Heart left ventricle (tissue), 16 donors: ENCODE measurements around the gene MISP. TPM values are rescaled to one million over a fixed set of nuclear protein-coding genes. Genes with fewer than 3 reads are reported as not detected.

ENCODE experiments used
- ATAC-seq, 4 donors: fragments of 200-7000 bp; cut with Tn5 transposase; one replicate each; pipeline ENCODE4 v1.9.1; 2020 to 2022; ENCODE audit warnings: moderate library complexity in 4 of 4, mild to moderate bottlenecking in 3 of 4, moderate number of reproducible peaks in 1 of 4
- DNase-seq, 5 donors: peaks; one replicate each; pipeline ENCODE4 v3.0.0-alpha.2; 2020
- H3K27ac ChIP-seq, 12 donors: fragments of 200-600 bp; sonication (generic) in 4 of 12; one replicate each; pipeline versions ENCODE4 v1.5.0 to v1.8.0; 2016 to 2022; ENCODE audit warnings: mild to moderate bottlenecking in 2 of 12
- H3K27me3 ChIP-seq, 9 donors: fragments of 200-600 bp; sonication (generic) in 2 of 9; one replicate each; pipeline versions ENCODE4 v1.5.1 to v1.8.0; 2016 to 2022; ENCODE audit warnings: mild to moderate bottlenecking in 3 of 9
- H3K36me3 ChIP-seq, 9 donors: fragments of 200-600 bp; sonication (generic) in 2 of 9; one replicate each; pipeline versions ENCODE4 v1.5.0 to v1.8.0; 2018 to 2022; ENCODE audit warnings: mild to moderate bottlenecking in 2 of 9
- H3K4me1 ChIP-seq, 12 donors: fragments of 200-600 bp; sonication (generic) in 4 of 12; one replicate each; pipeline versions ENCODE4 v1.5.0 to v1.8.0; 2016 to 2022; ENCODE audit warnings: mild to moderate bottlenecking in 3 of 12
- H3K4me3 ChIP-seq, 12 donors: fragments of 200-600 bp; sonication (generic) in 4 of 12; one replicate each; pipeline versions ENCODE4 v1.5.0 to v1.8.0; 2017 to 2022; ENCODE audit warnings: mild to moderate bottlenecking in 9 of 12, moderate library complexity in 4 of 12
- H3K9me3 ChIP-seq, 12 donors: fragments of 200-600 bp; sonication (generic) in 4 of 12; one replicate each; pipeline versions ENCODE4 v1.5.0 to v1.8.0; 2016 to 2022; ENCODE audit warnings: mild to moderate bottlenecking in 1 of 12
- CTCF ChIP-seq, 12 donors: fragments of 200-600 bp; sonication (generic) in 4 of 12; IDR thresholded peaks; one replicate each; pipeline versions ENCODE4 v1.5.0 to v1.8.0; 2018 to 2022; ENCODE audit warnings: antibody characterized with exemption in 12 of 12, mild to moderate bottlenecking in 5 of 12
- POLR2A ChIP-seq, 2 donors: fragments of 450-650 bp; IDR thresholded peaks; one replicate each; pipeline ENCODE4 v1.6.1; 2017; ENCODE audit warnings: antibody characterized with exemption in 2 of 2, mild to moderate bottlenecking in 2 of 2, moderate library complexity in 2 of 2
- WGBS, 4 donors: extraction: QIAGEN DNeasy Blood & Tissue Kit in 2 of 4; methylation state at CpG; one replicate each; pipeline versions ENCODE4 v1.1.5 to v1.1.7; 2013 to 2018; 5-methylcytosine and 5-hydroxymethylcytosine counted together
- intact Hi-C, 10 donors: fragments of 100-400 bp; cut with DNase I; formaldehyde crosslinking; loops; one replicate each; pipeline versions ENCODE4 v1.11.1 to v1.14.2; 2022
- polyA plus RNA-seq, 2 donors: library from polyadenylated mRNA; stranded (reverse); fragments of 200-250 nt; gene quantifications; one replicate each; pipeline ENCODE4 v1.2.3, GENCODE V29; 2013
- total RNA-seq, 9 donors: library from RNA; depleted of rRNA in 2 of 9; stranded (reverse); fragments of >200 nt in 2 of 9; fragmentation: NEBNext Ultra II Directional in 3 of 9; extraction: Animal tissue kit (Norgen Biotek cat#: 25700) in 3 of 9; gene quantifications; one replicate each; pipeline versions ENCODE4 v1.1.0 to v1.2.4, GENCODE V29; 2016 to 2023
- donor health status: ischemic (EF 13 %, LVEDD 7.1; RV severe dilation, severe dysfunction).
- donor health status: healthy with polysubstance abuse.
- donor health status: DM: no; HTN: yes; CAD: no.
- donor health status: DM: no; HTN: no; CAD: no.
- donor health status: ischemic (EF 25% LVEDD 6.9; RV normal size, moderate dysfunction).
- donor health status: ischemic (EF 25% LVEDD 5.7; RV mildly dilated, moderate dysfunction).
- donor health status: healthy.
- donor health status: DM: yes; HTN: yes; CAD: no.
- donor health status: ischemic (EF 35%, LVEDD 5.7; RV mildly dilated, moderate dysfunction).
- donor health status: nonischemic (EF 11% LVEDD 7.7; RV severe dilation, severe dysfunction).
- donor health status: DM: yes; HTN: yes; CAD: no.
- donor health status: PGD.
- donor health status: ischemic (EF 29% LVEDD 5.4; RV normal size, mild dysfunction).
- donor health status: nonischemic (EF 23%, LVEDD 6.1; RV moderate dilation, normal function).

MISP gene
- total and polyA plus RNA-seq, 11 donors, result 0.06 to 1.1 TPM; not detected in 9

GRCh38 chr19:755063-755462 is 4.2 kb downstream of the MISP start:
- TF ChIP-seq CTCF (IDR thresholded peaks at IDR 0.05), result no peak
- no peak for TF ChIP-seq POLR2A (IDR thresholded peaks at IDR 0.05)
- no peak for DNase-seq
- peaks cover 0 to 17% (median 0%) of the 10 kb centered on the region in 9 donors for H3K27me3 ChIP-seq
- no peak overlapping the region for H3K27ac ChIP-seq
- no peaks in the 10 kb centered on the region for H3K36me3 ChIP-seq
- no peak overlapping the region for H3K4me3 ChIP-seq
- H3K4me1 ChIP-seq, result no peaks in the 10 kb centered on the region
- ATAC-seq, result no peak
- 80 to 91% (median 83%) methylated on average over 11 to 15 of the region's 15 CpGs for WGBS, 4 donors
- intact Hi-C loops, result no loop called here
- peaks cover 0 to 15% (median 9%) of the 10 kb centered on the region in 12 donors for H3K9me3 ChIP-seq

- no peak overlapping the region for H3K27ac ChIP-seq
- intact Hi-C loops, result no loop called here
Measured at GRCh38 chr19:756236-756635, 5.3 kb downstream of the MISP start.

GRCh38 chr19:756821-757688 is 6.1 kb downstream of the MISP start:
- H3K9me3 ChIP-seq, result peaks cover 0 to 15% (median 9%) of the 10 kb centered on the region in 12 donors
- 83 to 89% (median 88%) methylated on average over 15 to 36 of the region's 36 CpGs for WGBS, 4 donors
- ATAC-seq (no peak), DNase-seq (no peak)
- H3K4me1 ChIP-seq, result no peaks in the 10 kb centered on the region
- no peak overlapping the region for H3K4me3 ChIP-seq
- TF ChIP-seq CTCF (IDR thresholded peaks at IDR 0.05), result no peak
- no peak for TF ChIP-seq POLR2A (IDR thresholded peaks at IDR 0.05)
- intact Hi-C loops, result no loop called here
- H3K27ac ChIP-seq, result no peak overlapping the region
- no peaks in the 10 kb centered on the region for H3K36me3 ChIP-seq
- H3K27me3 ChIP-seq, result peaks cover 0 to 1% (median 0%) of the 10 kb centered on the region in 9 donors

More at GRCh38 chr19:756236-756635, 5.3 kb downstream of the MISP start:
- H3K4me1 ChIP-seq, result no peaks in the 10 kb centered on the region
- no peaks in the 10 kb centered on the region for H3K36me3 ChIP-seq
- H3K9me3 ChIP-seq, result peaks cover 0 to 15% (median 9%) of the 10 kb centered on the region in 12 donors
- H3K27me3 ChIP-seq, result peaks cover 0 to 9% (median 0%) of the 10 kb centered on the region in 9 donors
- TF ChIP-seq CTCF (IDR thresholded peaks at IDR 0.05), result no peak
- no peak for TF ChIP-seq POLR2A (IDR thresholded peaks at IDR 0.05)
- DNase-seq, result no peak
- no peak overlapping the region for H3K4me3 ChIP-seq
- ATAC-seq, result no peak

GRCh38 chr19:757811-758668 is 7.1 kb downstream of the MISP start:
- H3K36me3 ChIP-seq, result no peaks in the 10 kb centered on the region
- peaks cover 0 to 15% (median 9%) of the 10 kb centered on the region in 12 donors for H3K9me3 ChIP-seq
- H3K4me3 ChIP-seq, result no peak overlapping the region
- no peaks in the 10 kb centered on the region for H3K27me3 ChIP-seq
- ATAC-seq (no peak), DNase-seq (no peak)
- H3K27ac ChIP-seq, result no peak overlapping the region
- no peak for TF ChIP-seq CTCF (IDR thresholded peaks at IDR 0.05)
- TF ChIP-seq POLR2A (IDR thresholded peaks at IDR 0.05), result no peak
- whole genome bisulfite sequencing, 4 donors, result 92 to 98% (median 94%) methylated on average over 18 to 50 of the region's 50 CpGs
- H3K4me1 ChIP-seq, result no peaks in the 10 kb centered on the region
- intact Hi-C loops, result no loop called here
